ENCODE data around the gene DAB2IP. TPM values are rescaled to one million over a fixed set of nuclear protein-coding genes. Genes with fewer than 3 reads are reported as not detected.

The DAB2IP gene
- total RNA-seq, 1 experiment from 2014 or later = 52.6 TPM

DNA sequence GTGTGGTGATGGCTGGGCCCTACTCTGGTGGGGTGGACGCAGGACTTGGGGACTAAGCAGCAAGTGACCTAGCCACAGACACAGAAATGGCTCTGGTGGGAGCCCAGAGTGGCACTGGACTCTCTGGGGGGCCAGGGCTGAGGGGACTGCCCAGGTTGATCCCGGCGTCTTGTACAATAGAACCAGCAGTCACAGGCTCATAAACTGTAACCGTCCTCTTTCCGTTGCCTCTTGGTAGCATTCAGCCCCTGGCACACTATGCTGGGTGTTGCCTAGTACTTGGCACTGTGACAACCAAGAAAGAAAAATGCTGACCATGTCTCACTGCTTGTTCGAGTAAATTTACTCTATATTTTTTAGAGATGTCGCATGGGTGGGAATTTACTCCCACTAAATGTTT lies 80.5 kb downstream of the DAB2IP start (continued):
- no peak for TF ChIP-seq GABPB1 (CRISPR knock-in tag; IDR thresholded peaks at IDR 0.05)

DNA sequence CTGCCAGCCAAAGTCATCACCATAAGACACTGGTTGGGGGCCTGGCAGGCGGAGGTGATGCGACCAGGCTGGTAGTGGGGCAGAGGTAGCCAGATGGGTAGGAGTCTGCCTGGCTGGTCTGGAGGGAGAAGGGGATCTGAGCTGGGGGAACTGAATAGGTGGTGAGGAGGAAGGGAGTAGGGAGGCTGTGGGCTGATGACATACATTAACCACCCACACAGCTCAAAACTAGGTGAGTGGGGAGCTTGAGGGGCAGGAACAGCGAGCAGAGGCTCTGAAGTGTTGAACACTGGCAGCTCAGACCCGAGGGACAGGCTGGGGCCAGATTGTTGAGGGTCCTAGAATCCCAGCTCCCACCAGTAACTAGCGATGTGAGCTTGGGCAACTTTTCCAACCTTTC lies 81.0 kb downstream of the DAB2IP start:
- Mint-ChIP-seq H3K36me3 (no peaks in the 10 kb centered on the region), H3K27ac (peak overlapping the region; percentile 8; the same call in 1 of the 2 replicates), H3K4me3 (no peak overlapping the region), H3K9me3 (no peaks in the 10 kb centered on the region), H3K27me3 (ENCODE audit: low read depth) (peaks cover 3% of the 10 kb centered on the region; the same call in 1 of the 2 replicates), H3K4me1 (peaks cover 40% of the 10 kb centered on the region)
- ChIA-PET CTCF (interaction anchor here (0.7 to 4.7 kb wide), 6 partner anchors 11 to 257 kb away, joined by 3 to 33 read pairs (median 4); no protein-coding TSS in a partner anchor), POLR2A (interaction anchor here (0.5 kb wide), 1 partner anchor 210 kb away, joined by 10 read pairs; no protein-coding TSS in a partner anchor)
- TF ChIP-seq, protein P1, sequence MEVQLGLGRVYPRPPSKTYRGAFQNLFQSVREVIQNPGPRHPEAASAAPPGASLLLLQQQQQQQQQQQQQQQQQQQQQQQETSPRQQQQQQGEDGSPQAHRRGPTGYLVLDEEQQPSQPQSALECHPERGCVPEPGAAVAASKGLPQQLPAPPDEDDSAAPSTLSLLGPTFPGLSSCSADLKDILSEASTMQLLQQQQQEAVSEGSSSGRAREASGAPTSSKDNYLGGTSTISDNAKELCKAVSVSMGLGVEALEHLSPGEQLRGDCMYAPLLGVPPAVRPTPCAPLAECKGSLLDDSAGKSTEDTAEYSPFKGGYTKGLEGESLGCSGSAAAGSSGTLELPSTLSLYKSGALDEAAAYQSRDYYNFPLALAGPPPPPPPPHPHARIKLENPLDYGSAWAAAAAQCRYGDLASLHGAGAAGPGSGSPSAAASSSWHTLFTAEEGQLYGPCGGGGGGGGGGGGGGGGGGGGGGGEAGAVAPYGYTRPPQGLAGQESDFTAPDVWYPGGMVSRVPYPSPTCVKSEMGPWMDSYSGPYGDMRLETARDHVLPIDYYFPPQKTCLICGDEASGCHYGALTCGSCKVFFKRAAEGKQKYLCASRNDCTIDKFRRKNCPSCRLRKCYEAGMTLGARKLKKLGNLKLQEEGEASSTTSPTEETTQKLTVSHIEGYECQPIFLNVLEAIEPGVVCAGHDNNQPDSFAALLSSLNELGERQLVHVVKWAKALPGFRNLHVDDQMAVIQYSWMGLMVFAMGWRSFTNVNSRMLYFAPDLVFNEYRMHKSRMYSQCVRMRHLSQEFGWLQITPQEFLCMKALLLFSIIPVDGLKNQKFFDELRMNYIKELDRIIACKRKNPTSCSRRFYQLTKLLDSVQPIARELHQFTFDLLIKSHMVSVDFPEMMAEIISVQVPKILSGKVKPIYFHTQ (CRISPR knock-in tag; IDR thresholded peaks at IDR 0.05) = no peak
- no peak for TF ChIP-seq TCF7 (CRISPR knock-in tag; IDR thresholded peaks at IDR 0.05; ENCODE audit: low read depth)
- DNase-seq (ENCODE audit: low spot score) (no peak), ATAC-seq (no peak)

DNA sequence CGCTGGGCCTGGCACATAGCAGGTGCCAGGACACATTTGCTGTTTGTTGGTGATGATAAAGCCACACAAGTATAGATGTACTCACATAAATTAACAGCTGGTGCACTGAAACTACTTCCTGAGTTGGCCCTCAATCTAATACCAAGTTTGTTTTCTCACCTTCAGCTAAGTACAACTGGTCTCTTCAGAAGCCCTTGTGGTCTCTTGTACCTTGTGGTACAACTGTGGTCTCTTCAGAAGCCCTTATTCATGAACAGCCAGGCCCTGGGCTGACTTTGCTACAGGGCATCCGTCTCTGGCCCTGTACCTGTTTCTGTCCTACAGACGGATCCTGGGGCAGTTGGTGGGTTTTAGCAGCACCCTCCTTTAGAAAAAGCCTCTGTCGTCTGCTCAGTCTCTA lies 81.5 kb downstream of the DAB2IP start:
- POLR2A ChIA-PET = interaction anchor here (0.5 kb wide), 1 partner anchor 210 kb away, joined by 10 read pairs; no protein-coding TSS in a partner anchor
- TF ChIP-seq NR2C2 (CRISPR knock-in tag; IDR thresholded peaks at IDR 0.05) (no peak), MXD4 (CRISPR knock-in tag; IDR thresholded peaks at IDR 0.05; ENCODE audit: borderline replicate concordance) (no peak), IRF2 (CRISPR knock-in tag; IDR thresholded peaks at IDR 0.05; ENCODE audit: borderline replicate concordance, low read depth) (no peak), SP1 (CRISPR knock-in tag; conservative IDR thresholded peaks at IDR 0.05) (no peak), ZNF317 (CRISPR knock-in tag; IDR thresholded peaks at IDR 0.05; ENCODE audit: borderline replicate concordance, low read depth) (no peak), RELA (CRISPR knock-in tag; IDR thresholded peaks at IDR 0.05; ENCODE audit: borderline replicate concordance) (no peak), FOXJ3 (CRISPR knock-in tag; IDR thresholded peaks at IDR 0.05; ENCODE audit: borderline replicate concordance) (no peak), CBFB (CRISPR knock-in tag; IDR thresholded peaks at IDR 0.05; ENCODE audit: low read depth) (no peak), GRHL2 (CRISPR knock-in tag; IDR thresholded peaks at IDR 0.05; ENCODE audit: insufficient replicate concordance, severe bottlenecking) (no peak)
- TF ChIP-seq, protein P2, sequence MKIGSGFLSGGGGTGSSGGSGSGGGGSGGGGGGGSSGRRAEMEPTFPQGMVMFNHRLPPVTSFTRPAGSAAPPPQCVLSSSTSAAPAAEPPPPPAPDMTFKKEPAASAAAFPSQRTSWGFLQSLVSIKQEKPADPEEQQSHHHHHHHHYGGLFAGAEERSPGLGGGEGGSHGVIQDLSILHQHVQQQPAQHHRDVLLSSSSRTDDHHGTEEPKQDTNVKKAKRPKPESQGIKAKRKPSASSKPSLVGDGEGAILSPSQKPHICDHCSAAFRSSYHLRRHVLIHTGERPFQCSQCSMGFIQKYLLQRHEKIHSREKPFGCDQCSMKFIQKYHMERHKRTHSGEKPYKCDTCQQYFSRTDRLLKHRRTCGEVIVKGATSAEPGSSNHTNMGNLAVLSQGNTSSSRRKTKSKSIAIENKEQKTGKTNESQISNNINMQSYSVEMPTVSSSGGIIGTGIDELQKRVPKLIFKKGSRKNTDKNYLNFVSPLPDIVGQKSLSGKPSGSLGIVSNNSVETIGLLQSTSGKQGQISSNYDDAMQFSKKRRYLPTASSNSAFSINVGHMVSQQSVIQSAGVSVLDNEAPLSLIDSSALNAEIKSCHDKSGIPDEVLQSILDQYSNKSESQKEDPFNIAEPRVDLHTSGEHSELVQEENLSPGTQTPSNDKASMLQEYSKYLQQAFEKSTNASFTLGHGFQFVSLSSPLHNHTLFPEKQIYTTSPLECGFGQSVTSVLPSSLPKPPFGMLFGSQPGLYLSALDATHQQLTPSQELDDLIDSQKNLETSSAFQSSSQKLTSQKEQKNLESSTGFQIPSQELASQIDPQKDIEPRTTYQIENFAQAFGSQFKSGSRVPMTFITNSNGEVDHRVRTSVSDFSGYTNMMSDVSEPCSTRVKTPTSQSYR (CRISPR knock-in tag; IDR thresholded peaks at IDR 0.05) = no peak
- TF ChIP-seq, protein P3, sequence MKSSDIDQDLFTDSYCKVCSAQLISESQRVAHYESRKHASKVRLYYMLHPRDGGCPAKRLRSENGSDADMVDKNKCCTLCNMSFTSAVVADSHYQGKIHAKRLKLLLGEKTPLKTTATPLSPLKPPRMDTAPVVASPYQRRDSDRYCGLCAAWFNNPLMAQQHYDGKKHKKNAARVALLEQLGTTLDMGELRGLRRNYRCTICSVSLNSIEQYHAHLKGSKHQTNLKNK (CRISPR knock-in tag; IDR thresholded peaks at IDR 0.05) = no peak
- TF ChIP-seq, protein P4, sequence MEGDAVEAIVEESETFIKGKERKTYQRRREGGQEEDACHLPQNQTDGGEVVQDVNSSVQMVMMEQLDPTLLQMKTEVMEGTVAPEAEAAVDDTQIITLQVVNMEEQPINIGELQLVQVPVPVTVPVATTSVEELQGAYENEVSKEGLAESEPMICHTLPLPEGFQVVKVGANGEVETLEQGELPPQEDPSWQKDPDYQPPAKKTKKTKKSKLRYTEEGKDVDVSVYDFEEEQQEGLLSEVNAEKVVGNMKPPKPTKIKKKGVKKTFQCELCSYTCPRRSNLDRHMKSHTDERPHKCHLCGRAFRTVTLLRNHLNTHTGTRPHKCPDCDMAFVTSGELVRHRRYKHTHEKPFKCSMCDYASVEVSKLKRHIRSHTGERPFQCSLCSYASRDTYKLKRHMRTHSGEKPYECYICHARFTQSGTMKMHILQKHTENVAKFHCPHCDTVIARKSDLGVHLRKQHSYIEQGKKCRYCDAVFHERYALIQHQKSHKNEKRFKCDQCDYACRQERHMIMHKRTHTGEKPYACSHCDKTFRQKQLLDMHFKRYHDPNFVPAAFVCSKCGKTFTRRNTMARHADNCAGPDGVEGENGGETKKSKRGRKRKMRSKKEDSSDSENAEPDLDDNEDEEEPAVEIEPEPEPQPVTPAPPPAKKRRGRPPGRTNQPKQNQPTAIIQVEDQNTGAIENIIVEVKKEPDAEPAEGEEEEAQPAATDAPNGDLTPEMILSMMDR (IDR thresholded peaks at IDR 0.05) = no peak
- DNase-seq (ENCODE audit: low spot score) = no peak
- Mint-ChIP-seq H3K27me3 (ENCODE audit: low read depth) (peaks cover 3% of the 10 kb centered on the region; the same call in 1 of the 2 replicates), H3K27ac (no peak overlapping the region), H3K4me3 (no peak overlapping the region), H3K4me1 (peaks cover 43% of the 10 kb centered on the region), H3K36me3 (no peaks in the 10 kb centered on the region), H3K9me3 (no peaks in the 10 kb centered on the region)
- CTCF ChIA-PET = interaction anchor here (0.7 to 7.4 kb wide), 9 partner anchors 11 to 257 kb away, joined by 3 to 78 read pairs (median 4); no protein-coding TSS in a partner anchor
- ATAC-seq = no peak
